Cardiac muscle cell (in vitro differentiated cells and primary cell): ENCODE measurements around the gene CMTM7. TPM values are rescaled to one million over a fixed set of nuclear protein-coding genes. Genes with fewer than 3 reads are reported as not detected.

Experiments
- DNase-seq, 2 donors: peaks; one replicate each; pipeline versions ENCODE4 v3.0.0 to v3.0.0-alpha.2; 2010 to 2017; ENCODE audit warnings: low read depth in 1 of 2, low spot score in 1 of 2
- H3K27ac ChIP-seq: fragments of 200-600 bp; sonication (generic); 2 replicates; pipeline ENCODE4 v1.5.1; 2016
- H3K27me3 ChIP-seq: fragments of 200-600 bp; sonication (generic); 2 replicates; pipeline ENCODE4 v1.6.0; 2016; ENCODE audit warnings: control low read depth
- H3K36me3 ChIP-seq: fragments of 200-600 bp; sonication (generic); 2 replicates; pipeline ENCODE4 v1.5.1; 2016; ENCODE audit warnings: control low read depth
- H3K4me1 ChIP-seq: fragments of 200-600 bp; sonication (generic); 2 replicates; pipeline ENCODE4 v1.8.1; 2017; ENCODE audit warnings: low read depth, mild to moderate bottlenecking, mixed run types
- H3K4me3 ChIP-seq: fragments of 200-600 bp; sonication (generic); 2 replicates; pipeline ENCODE4 v1.5.1; 2016; ENCODE audit warnings: mild to moderate bottlenecking
- H3K9me3 ChIP-seq: fragments of 200-600 bp; sonication (generic); 2 replicates; pipeline ENCODE4 v1.5.1; 2017; ENCODE audit warnings: low read depth, mild to moderate bottlenecking, control low read depth
- CTCF ChIP-seq: IDR thresholded peaks from 2 replicates; pipeline ENCODE4 v1.5.1; 2012; ENCODE audit warnings: low read depth, mild to moderate bottlenecking, low read length
- polyA plus RNA-seq: library from polyadenylated mRNA; unstranded; fragments of >200 nt; fragmentation: Nextera tagmentation; extraction: Ambion mirVana; gene quantifications from 2 replicates; pipeline ENCODE4 v1.2.1, GENCODE V29; 2016
- total RNA-seq: library from RNA; depleted of rRNA; stranded (reverse); fragments of >200 nt; gene quantifications from 2 replicates; pipeline ENCODE4 v1.2.3, GENCODE V29; 2016

CMTM7 gene
- total and polyA plus RNA-seq, 2 experiments from 2014 or later: 24.2 to 42.4 TPM

GRCh38 chr3:32495085-32495484 is 103.4 kb downstream of the CMTM7 start:
- no peaks in the 10 kb centered on the region for H3K9me3 ChIP-seq
- H3K4me3 ChIP-seq: no peak overlapping the region
- no peak for DNase-seq
- no peaks in the 10 kb centered on the region for H3K27me3 ChIP-seq
- H3K27ac ChIP-seq: no peak overlapping the region
- TF ChIP-seq CTCF: no peak
- H3K36me3 ChIP-seq: no peaks in the 10 kb centered on the region
- H3K4me1 ChIP-seq: peaks cover 22% of the 10 kb centered on the region

GRCh38 chr3:32495609-32496008 is 104.0 kb downstream of the CMTM7 start:
- no peak for TF ChIP-seq CTCF
- no peak for DNase-seq
- Histone ChIP-seq H3K4me3 (no peak overlapping the region), H3K27me3 (no peaks in the 10 kb centered on the region), H3K4me1 (peaks cover 22% of the 10 kb centered on the region), H3K36me3 (no peaks in the 10 kb centered on the region), H3K9me3 (no peaks in the 10 kb centered on the region), H3K27ac (no peak overlapping the region)

- H3K27me3 ChIP-seq: no peaks in the 10 kb centered on the region
- no peaks in the 10 kb centered on the region for H3K36me3 ChIP-seq
- no peak overlapping the region for H3K4me3 ChIP-seq
Observed at GRCh38 chr3:32498252-32498651, 106.6 kb downstream of the CMTM7 start.

GRCh38 chr3:32498992-32499391 is 107.3 kb downstream of the CMTM7 start:
- H3K36me3 ChIP-seq: no peaks in the 10 kb centered on the region

More at GRCh38 chr3:32498252-32498651, 106.6 kb downstream of the CMTM7 start:
- no peak for DNase-seq
- Histone ChIP-seq H3K27ac (no peak overlapping the region), H3K9me3 (no peaks in the 10 kb centered on the region), H3K4me1 (peaks cover 25% of the 10 kb centered on the region)
- no peak for TF ChIP-seq CTCF

GRCh38 chr3:32499585-32499984 is 107.9 kb downstream of the CMTM7 start:
- Histone ChIP-seq H3K27ac (no peak overlapping the region), H3K27me3 (no peaks in the 10 kb centered on the region)

More at GRCh38 chr3:32498992-32499391, 107.3 kb downstream of the CMTM7 start:
- TF ChIP-seq CTCF: no peak
- H3K4me3 ChIP-seq: no peak overlapping the region
- H3K27me3 ChIP-seq: no peaks in the 10 kb centered on the region
- H3K27ac ChIP-seq: no peak overlapping the region
- peaks cover 18% of the 10 kb centered on the region for H3K4me1 ChIP-seq
- no peaks in the 10 kb centered on the region for H3K9me3 ChIP-seq
- no peak for DNase-seq

More at GRCh38 chr3:32499585-32499984, 107.9 kb downstream of the CMTM7 start:
- no peak for DNase-seq
- no peak for TF ChIP-seq CTCF
- Histone ChIP-seq H3K4me3 (no peak overlapping the region), H3K4me1 (peaks cover 13% of the 10 kb centered on the region), H3K36me3 (no peaks in the 10 kb centered on the region), H3K9me3 (no peaks in the 10 kb centered on the region)
